NCI-H2029 treated with DMSO at 0.1 percent for 48 hours (cell line): Measurements from ENCODE around the gene ARHGEF10L.

Experiments
- DNase-seq: peaks from one replicate; lab custom pipeline; 2025; lab: John Stamatoyannopoulos, UW

ARHGEF10L gene

GRCh38 chr1:17550729-17551584 is 11.5 kb downstream of the ARHGEF10L start:
- DNase-seq, result peak; percentile 41

GRCh38 chr1:17551755-17552234 is 12.3 kb downstream of the ARHGEF10L start:
- no peak for DNase-seq

DNA sequence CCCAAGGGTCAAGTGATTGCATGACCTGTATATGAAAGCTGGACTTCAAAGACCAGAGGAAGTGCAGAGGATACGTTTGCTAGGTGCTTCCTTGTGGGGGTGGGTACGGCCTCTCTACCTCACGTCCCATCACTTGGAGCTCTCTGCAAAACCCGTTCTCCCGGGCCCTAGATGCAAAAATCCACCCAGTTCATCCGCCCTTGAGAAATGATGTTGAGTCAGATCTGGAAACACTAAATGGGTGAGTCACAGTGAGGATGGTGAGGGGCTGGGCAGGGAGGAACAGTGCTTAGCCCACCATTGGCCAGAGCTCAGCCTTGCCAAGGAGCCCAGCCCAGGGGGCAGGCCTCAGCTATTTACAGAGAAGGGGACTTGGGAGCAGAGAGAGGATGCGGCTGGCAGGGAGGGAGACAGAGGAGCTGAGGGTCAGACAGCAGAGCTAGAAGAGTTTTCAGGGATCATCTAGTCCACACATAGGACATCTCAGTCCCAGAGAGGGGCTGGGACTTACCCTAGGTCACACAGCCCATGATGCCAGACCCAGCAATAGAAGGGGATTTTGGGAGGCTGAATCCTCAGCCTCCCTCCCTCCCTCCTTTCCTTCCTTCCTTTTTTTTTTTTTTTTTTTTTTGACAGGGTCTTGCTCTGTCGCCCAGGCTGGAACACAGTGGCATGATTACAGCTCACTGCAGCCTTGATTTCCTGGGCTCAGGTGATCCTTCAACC is 14.6 kb downstream of the ARHGEF10L start:
- no peak for DNase-seq

DNA sequence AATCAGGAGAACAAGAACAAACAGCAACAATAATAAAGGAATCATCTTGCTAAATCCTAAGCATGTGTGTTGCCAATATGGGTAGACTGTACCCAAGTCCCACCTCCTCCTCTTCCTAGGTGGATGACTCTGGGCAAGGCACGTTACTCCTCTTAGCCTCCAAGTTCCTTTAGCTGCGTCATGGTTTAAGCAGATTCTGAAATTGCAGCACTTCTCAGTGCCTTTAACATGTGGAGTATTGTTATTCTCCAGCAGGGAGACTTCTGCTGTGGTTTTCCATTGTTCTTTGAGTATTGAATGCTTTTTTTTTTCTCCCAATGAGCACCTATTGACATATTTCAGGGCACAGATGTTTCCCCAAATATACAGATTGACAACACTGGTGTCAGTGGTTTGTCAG is 15.5 kb downstream of the ARHGEF10L start:
- DNase-seq, result no peak

DNA sequence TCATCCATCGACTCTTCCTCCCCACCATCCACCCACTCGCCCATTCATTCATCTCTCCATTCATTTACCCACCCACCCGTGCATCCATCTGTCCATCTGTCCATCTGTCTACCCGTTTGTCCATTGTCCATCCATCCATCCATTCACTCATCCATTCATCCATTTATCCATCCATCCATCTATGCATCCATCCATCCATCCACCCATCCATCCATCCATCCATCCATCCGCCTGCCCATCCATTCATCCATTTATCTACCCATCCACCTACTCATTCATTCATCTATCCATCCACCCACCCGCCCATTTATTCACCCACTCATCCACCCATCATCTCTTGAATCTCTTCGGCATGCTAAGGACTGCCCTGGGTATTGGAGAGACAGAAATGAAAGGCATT is 18.5 kb downstream of the ARHGEF10L start:
- DNase-seq, result no peak

DNA sequence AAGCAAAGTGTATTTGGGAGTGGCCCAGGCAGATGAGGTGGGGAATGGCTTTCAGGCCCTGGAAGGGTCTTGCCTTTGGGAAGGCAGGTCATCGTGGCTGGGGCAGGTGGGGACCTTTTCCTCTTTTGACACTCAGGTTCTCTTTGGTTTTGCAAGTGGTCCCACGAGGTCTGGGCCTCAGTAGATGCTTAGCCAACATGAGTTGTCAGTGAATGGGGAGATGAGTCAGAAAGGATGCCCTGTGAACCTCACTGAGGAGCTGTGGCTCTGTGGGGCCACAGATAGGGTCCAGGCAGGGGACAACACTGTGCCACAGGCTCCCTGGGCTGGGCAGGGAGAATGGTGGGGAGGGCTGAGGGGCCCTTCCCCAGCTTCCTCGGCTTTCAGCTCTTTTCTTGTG is 19.0 kb downstream of the ARHGEF10L start:
- no peak for DNase-seq

GRCh38 chr1:17558954-17559614 is 19.6 kb downstream of the ARHGEF10L start:
- DNase-seq, result no peak

DNA sequence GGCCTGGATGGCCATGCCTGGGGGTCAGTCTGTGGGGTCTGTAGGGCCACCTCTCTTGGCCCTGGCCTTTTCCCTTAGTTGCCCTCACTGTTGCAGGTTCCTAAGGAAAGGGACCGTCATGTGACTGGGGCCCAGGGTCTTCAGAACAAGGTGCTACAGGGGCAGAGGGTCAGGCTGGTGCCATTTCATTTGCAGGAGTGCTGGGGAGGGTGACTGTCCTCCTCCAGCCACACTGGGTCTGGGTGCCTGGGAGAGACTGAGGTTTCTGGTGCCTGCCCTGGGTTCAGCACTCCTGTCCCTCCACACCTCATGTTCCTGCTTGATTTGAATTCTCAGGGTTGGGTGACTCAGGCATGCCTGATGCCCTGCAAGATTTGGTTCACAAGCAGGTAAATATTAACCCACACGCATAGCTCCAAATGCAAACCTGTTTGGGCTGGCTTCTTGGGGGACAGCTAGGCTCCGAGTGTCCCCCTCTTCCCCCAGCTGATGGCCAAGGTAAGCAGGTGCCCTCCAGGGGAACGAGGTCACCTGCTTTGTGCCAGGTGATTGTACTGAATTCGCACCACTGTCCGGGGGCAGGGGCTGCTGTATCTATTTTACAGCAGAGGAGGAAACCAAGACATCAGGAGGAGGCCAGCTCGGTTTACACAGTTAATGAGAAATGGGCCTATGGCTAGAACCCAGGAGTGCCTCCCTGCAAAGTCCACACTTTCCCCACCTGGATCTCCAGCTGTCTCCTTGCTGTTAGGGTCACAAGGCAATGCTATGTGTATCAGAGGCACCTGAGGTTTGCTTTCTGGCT is 20.3 kb downstream of the ARHGEF10L start:
- no peak for DNase-seq

DNA sequence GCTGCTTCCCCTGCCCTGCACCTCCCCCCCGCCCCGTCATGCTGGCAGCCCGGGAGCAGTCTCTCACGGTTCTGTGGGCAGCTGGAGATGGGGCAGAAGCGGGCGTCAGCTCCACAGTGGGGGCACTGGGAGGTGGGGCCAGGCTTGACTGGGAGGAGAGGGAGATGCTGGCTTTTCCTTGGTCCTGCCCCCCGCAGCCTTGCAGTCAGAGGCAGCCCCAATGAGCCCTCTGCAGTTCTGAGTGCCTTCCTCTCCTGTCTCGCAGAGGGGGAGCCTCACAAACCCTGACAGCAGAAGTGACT is 21.7 kb downstream of the ARHGEF10L start:
- DNase-seq, result no peak

GRCh38 chr1:17561561-17561985 is 22.1 kb downstream of the ARHGEF10L start:
- no peak for DNase-seq

DNA sequence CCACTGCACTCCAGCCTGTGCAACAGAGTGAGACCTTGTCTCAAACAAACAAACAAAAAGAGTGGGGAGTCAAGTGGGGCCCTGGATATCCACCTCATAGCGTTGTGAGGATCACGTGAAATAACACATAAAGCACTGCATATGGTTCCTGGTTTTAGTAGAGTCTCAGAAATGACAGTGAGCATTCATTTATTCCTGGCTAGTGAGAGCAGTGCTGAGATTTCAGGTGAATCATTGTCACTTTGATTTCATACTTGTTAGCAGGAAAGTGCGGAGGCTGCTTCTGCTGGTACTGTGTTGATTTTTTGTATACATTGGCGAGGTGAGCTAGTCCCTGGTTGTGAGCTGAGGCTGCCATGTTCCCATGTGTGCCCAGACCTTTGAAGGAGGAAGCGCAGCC is 22.9 kb downstream of the ARHGEF10L start:
- no peak for DNase-seq

- DNase-seq, result no peak
Observed at GRCh38 chr1:17563494-17564281, 24.2 kb downstream of the ARHGEF10L start.

GRCh38 chr1:17564458-17565393 is 25.2 kb downstream of the ARHGEF10L start:
- peak; percentile 53 for DNase-seq

DNA sequence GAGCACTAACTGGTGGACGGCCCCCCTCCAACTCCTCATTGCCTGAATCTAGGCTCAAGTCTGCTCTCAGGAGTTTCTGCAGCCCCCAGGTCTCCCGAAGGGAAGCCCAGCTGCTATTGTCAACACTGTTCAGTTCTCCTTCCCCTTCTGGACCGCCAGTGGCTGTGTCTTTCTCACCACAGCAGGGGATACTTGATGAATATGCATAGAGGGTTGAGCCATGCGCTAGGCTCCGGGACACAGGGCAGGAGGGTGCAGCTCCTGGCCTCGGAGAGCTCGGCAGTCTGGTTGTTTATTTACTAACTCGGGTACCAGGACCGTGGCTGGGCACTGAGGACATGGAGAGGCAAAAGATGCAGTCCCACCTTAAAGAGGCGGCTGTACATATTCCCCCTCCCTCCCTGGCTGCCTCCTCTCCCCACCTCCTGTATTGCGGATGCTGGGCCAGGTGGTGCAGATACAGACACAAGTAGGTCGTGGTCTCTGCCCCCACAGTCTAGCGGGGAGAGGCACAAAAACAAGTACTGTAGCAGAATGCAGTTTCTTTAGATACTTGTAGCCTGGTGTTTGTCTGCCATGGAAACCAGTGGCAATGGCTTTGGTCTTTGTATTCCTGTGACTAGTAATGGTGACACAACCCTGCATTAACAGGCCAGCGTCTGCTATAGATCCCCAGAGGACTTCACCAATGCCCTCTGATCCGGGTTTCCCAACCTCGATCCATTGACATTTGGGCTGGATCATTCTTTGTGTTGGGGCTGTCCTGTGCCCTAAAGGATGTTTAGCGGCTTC is 26.2 kb downstream of the ARHGEF10L start:
- no peak for DNase-seq

DNA sequence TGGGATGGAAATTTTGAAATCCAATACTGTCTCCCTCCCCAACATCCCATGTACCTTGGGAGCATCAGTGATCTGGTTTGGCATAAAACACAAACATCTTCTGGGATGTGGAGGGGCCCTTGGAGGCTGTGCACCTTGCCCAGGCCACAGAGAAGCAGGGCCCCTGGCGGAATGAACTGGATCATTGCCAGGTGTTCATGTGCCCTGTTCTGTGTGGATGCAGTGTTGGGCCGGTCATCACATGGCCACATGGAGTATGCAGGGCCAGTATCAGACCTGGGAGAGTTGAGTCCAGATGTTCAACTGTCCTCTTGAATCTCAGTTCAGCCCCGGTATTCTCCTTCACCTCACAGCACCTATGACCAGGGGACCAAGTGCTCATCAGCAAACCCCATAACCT is 26.9 kb downstream of the ARHGEF10L start:
- no peak for DNase-seq

- no peak for DNase-seq
Observed at GRCh38 chr1:17566892-17567291, 27.4 kb downstream of the ARHGEF10L start.

GRCh38 chr1:17567582-17567981 is 28.1 kb downstream of the ARHGEF10L start:
- DNase-seq, result no peak

DNA sequence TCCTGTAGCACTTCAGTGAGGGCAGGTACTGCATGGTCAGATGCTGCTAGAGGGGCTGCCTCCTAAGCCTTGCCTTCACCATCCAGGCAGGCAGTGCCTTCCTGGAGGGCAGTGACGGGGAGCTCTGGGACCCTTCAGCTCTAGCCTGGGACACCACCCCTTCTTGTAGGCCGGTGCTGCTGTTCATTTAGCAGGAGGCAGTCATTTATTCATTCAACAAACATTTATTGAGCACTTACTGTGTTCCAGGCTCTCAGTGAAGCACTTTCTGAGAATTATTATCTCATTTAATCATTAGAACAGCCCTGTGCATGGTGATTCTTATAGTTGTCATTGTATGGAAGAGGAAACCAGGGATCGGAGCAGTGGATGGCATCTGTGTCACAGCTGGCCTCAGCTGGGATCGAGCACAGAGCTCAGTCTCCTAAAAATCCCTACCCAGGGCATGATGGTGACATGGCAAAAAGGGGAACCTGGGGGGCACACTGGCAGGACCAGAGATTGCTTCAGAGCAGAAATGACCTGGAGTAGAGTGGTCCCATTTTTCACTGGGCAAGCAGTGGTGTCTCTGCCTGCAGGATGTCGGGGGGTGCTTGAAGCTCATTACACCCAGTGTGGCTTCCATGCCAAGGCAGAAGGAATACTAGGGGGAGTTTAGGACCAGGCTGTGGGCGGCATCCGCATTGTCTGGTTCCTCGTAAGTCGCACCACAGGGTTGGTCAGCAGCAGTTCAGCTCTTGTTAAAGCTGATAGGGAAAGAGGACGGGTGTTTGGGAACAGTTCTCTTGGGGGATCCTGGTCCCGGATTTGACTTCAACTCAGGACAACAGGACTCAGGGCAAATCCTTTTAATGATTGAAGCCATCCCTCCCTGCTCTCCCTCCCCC is 28.8 kb downstream of the ARHGEF10L start:
- DNase-seq, result no peak
